H1 (cell line): ENCODE data around the gene KCNMA1.

Experiments used
- CTCF ChIP-seq, 3 experiments: IDR thresholded peaks; 1 replicate in 2 of 3; 2 replicates in 1 of 3; pipeline versions ENCODE4 v1.5.1 to v1.6.1; 2011; ENCODE audit warnings: low read length in 3 of 3, mild to moderate bottlenecking in 3 of 3, inconsistent platforms in 2 of 3, low read depth in 1 of 3, moderate library complexity in 1 of 3; ENCODE audit not compliant: insufficient read depth in 1 of 3; ENCODE audit errors: control extremely low read depth in 1 of 3
- EZH2 ChIP-seq: fragments of 200-600 bp; sonication (generic); IDR thresholded peaks from 2 replicates; pipeline ENCODE4 v1.7.1; 2012; ENCODE audit warnings: low read depth, mild to moderate bottlenecking, moderate library complexity, low read length, inconsistent platforms; ENCODE audit not compliant: severe bottlenecking
- RAD21 ChIP-seq, 2 experiments: IDR thresholded peaks in 1 of 2; conservative IDR thresholded peaks in 1 of 2; 2 replicates each; pipeline ENCODE4 v1.6.1; 2011; ENCODE audit warnings: low read depth in 2 of 2, low read length in 2 of 2, improper control_type of control experiment in 1 of 2, inconsistent platforms in 1 of 2, mild to moderate bottlenecking in 1 of 2, moderate library complexity in 1 of 2
- SIN3A ChIP-seq, 2 experiments: IDR thresholded peaks in 1 of 2; conservative IDR thresholded peaks in 1 of 2; 2 replicates each; pipeline ENCODE4 v1.6.1; 2011 to 2012; ENCODE audit warnings: low read length in 2 of 2, improper control_type of control experiment in 1 of 2, low read depth in 1 of 2, mild to moderate bottlenecking in 1 of 2
- SP1 ChIP-seq: IDR thresholded peaks from 2 replicates; pipeline ENCODE4 v1.6.1; 2011; ENCODE audit warnings: low read depth, low read length
- SUZ12 ChIP-seq: fragments of 200-600 bp; sonication (generic); IDR thresholded peaks from 2 replicates; pipeline ENCODE4 v1.6.1; 2012; ENCODE audit warnings: mild to moderate bottlenecking, inconsistent platforms, low read length, moderate library complexity, mixed read lengths
- TAF1 ChIP-seq: IDR thresholded peaks from 2 replicates; pipeline ENCODE4 v1.6.1; 2011; ENCODE audit warnings: mild to moderate bottlenecking, low read depth, low read length
- ZNF274 ChIP-seq: IDR thresholded peaks from 2 replicates; pipeline ENCODE4 v1.7.0; 2012; ENCODE audit warnings: low read length, borderline replicate concordance; ENCODE audit errors: extremely low read depth

- no peak for TF ChIP-seq CTCF (IDR thresholded peaks at IDR 0.05; ENCODE audit: control extremely low read depth in 1 of 3, insufficient read depth in 1 of 3, low read depth in 1 of 3, low read length in 3 of 3)
- no peak for TF ChIP-seq SP1
- TF ChIP-seq SIN3A (conservative IDR thresholded peaks at IDR 0.05 in 1 of 2, IDR thresholded peaks at IDR 0.05 in 1 of 2; ENCODE audit: low read depth in 1 of 2, low read length in 2 of 2) = no peak
- TF ChIP-seq RAD21 (IDR thresholded peaks at IDR 0.05 in 1 of 2, conservative IDR thresholded peaks at IDR 0.05 in 1 of 2; ENCODE audit: low read depth in 2 of 2, low read length in 2 of 2) = no peak
- TF ChIP-seq ZNF274 = no peak
- TF ChIP-seq TAF1 = no peak
- TF ChIP-seq SUZ12 = no peak
- TF ChIP-seq EZH2 = no peak
These were observed 11.2 kb downstream of the KCNMA1 start for GRCh38 chr10:77626266-77626935.
